Endometrial microvascular endothelial cells (primary cell): ENCODE results near the gene RMND1. TPM values are rescaled to one million over a fixed set of nuclear protein-coding genes. Genes with fewer than 3 reads are reported as not detected.

Source experiments
- in situ Hi-C: cut with HindIII; loops from 2 replicates; pipeline ENCODE4 v1.10.0; 2017; ENCODE audit warnings: low sequenced_read_pairs, low pct_unique_long_range_greater_than_20kb; ENCODE audit errors: inconsistent ontology term
- total RNA-seq: library from RNA; depleted of rRNA; stranded (reverse); fragments of >200 nt; gene quantifications from one replicate; pipeline ENCODE4 v1.2.3, GENCODE V29; 2015; ENCODE audit errors: inconsistent ontology term

Gene RMND1
- total RNA-seq, 1 donor from 2014 or later, result 19.5 TPM

DNA sequence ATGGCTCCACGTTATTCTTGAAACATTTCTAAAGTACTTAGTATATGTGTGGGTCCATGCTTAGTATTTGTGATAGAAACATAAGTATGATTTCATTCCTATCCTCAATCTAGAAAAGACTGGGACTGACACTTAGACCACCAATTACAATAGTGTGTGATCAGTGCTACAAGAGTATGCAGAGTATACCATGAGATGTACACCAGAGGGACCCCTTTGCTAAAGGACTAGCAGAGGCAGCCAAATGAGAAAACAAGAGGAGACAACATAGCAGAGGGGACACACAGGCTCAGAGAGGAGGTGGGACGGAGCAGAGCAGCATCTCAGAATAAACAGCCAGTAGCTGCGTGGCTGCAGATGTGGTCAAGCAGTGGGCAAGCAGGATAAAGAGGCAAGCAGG lies 21.0 kb downstream of the RMND1 start:
- in situ Hi-C loops, result no loop called here

DNA sequence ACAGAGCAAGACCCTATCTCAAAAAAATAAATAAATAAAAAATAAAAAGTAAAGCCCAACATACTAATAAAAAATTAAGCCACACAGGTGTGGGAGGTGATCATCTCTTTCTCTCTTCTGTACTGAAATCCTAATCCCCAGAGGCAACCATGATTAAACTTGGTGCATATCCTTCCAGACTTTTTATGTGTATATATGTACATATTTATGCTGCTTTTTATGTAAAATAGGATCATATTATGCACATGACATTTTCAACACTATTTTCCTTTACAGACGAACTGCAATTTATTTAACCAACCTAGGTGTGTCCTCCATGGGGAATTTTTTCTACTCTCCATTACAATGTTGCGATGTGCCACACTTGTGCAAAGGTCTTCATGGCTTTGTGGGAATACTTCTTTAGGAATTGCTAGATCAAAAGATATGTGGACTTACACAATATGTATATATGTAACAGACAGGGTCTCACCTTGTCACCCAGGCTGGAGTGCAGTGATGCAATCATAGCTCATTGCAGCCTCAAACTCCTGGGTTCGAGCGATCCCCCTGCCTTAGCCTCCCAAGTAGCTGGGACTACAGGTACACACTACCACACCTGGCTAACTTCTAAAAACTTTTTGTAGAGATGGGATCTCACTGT lies 23.7 kb downstream of the RMND1 start:
- in situ Hi-C loops, result no loop called here

- in situ Hi-C loops, result no loop called here
Observed at GRCh38 chr6:151425561-151425960, 26.4 kb downstream of the RMND1 start.

DNA sequence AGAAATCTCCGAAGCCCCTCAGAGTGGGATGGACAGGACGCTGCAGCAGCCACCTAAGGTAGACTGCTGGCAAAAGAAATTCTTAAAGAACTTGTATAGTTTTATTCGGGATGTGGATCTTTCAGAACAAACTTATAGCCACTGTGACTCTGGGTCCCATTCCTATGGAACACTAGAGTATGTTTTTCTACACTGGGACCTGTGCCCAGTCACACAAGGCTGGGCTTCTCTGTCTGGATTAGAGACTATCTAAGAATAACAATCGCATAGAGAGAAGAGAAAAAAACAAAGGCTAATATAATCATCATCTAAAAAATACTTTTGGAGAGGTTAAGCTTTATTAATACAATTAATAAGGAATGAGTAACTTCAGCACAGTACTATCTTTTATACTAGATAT lies 28.9 kb downstream of the RMND1 start:
- in situ Hi-C loops, result no loop called here

GRCh38 chr6:151417477-151417876 lies 34.4 kb downstream of the RMND1 start:
- in situ Hi-C loops, result no loop called here

GRCh38 chr6:151414641-151415260 lies 37.2 kb downstream of the RMND1 start:
- in situ Hi-C loops, result no loop called here

DNA sequence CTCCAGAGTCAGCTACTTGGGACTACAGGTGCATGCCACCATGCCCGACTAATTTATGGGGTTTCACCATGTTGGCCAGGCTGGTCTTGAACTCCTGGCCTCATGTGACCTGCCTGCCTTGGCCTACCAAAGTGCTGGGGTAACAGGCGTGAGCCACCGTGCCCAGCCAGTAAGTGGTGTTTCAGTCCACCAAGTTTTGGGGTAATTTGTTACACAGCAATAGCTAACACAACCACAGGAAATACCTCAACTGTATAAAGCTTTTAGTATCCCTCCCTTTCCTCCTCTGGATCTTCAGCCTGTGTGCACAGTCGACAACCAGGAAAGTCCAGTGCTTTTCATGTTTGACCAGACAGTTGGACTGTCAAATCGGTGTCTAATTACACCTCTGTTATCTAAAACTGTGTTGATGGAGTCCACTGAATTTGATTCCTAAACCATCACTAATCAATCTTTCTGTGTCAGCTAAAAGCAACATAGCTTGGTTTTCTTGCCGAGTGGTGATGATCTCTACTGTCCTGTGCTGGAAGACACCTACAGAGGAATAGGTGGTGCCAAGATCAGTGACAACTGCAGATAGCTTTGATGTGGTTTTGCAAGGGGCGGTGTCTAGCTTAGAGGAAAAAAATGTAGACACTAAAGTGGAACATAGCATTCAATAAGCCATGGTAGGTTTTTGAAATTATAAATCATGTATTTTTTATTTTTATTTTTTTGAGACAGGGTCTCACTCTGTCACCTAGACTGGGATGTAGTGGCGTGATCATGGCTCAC lies 38.4 kb downstream of the RMND1 start:
- in situ Hi-C loops, result no loop called here

- in situ Hi-C loops, result no loop called here
Observed at GRCh38 chr6:151412909-151413308, 39.0 kb downstream of the RMND1 start.

GRCh38 chr6:151409679-151410078 lies 42.2 kb downstream of the RMND1 start:
- in situ Hi-C loops, result no loop called here

DNA sequence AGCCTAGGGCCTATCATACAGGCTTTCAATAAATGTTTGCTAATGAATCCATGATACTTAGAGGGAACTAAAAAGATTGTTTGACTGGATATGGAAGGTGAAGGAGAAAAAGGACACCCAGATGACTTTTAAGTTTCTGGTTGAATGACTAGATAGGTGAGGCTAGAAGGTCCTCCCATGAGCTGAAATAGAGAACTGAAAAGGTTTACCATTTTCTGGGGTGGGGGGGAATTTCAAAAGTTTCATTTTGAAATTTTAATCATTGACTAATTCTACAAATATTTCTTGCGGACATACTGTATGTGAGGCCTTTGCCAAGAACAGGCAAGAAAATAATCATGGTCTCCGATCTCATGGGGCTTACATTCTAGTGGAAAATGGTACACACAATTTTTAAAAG lies 42.7 kb downstream of the RMND1 start:
- in situ Hi-C loops, result no loop called here

GRCh38 chr6:151408858-151409257 lies 43.1 kb downstream of the RMND1 start:
- in situ Hi-C loops, result no loop called here

DNA sequence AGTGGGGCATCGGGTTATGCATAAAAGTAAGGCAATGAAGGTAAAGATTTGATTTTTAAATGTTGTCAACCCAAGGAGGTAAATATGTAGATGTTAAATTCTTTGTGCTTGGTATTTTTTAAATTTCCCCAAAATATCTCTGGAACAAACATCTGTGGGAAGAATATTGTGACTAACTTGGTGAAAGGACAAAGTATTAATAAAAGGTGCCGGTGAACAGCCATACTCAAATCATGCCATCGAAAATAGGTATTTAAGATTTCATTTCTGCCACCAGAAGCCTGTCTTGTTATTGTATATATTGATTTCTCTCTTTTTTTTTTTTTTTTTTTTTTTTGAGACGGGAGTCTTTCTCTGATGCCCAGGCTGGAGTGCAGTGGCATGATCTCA lies 48.0 kb downstream of the RMND1 start:
- in situ Hi-C loops, result no loop called here

GRCh38 chr6:151402228-151402627 lies 49.7 kb downstream of the RMND1 start:
- in situ Hi-C loops, result no loop called here

DNA sequence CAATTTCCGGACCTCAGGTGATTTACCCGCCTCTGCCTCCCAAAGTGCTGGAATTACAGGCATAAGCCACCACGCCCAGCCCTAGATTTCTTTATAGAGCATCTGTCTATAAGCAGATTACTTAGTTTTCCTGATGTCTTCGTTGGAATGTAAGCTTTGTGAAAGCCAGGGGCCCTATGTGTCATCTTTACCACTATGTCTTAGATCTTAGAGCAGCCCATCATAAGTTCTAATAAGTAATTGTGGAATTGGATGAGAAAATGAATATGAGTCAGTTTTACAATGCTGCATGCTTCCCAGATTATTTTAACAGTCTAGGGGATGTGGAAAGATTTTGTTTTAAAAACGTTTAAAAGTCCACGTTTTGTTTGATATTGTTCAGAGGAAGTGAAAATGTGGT lies 51.5 kb downstream of the RMND1 start:
- in situ Hi-C loops, result no loop called here

DNA sequence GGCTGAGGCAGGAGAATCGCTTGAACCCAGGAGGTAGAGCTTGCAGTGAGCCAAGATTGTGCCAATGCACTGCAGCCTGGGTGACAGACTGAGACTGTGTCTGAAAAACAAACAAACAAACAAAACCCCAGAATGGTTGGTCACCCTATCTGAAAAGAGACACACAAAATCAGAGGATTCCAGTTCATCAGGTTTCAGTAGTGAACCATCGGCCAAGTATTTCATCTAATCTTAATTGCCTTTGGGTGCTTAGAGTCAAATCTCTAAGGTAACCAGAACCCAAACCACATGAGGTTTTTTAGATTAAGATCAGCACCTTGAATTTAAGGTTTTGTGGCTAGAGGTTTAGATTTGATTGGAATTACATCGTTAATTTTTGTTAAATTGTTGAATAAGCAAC lies 52.2 kb downstream of the RMND1 start:
- in situ Hi-C loops, result no loop called here

- in situ Hi-C loops, result no loop called here
Observed at GRCh38 chr6:151393410-151393809, 58.5 kb downstream of the RMND1 start.

DNA sequence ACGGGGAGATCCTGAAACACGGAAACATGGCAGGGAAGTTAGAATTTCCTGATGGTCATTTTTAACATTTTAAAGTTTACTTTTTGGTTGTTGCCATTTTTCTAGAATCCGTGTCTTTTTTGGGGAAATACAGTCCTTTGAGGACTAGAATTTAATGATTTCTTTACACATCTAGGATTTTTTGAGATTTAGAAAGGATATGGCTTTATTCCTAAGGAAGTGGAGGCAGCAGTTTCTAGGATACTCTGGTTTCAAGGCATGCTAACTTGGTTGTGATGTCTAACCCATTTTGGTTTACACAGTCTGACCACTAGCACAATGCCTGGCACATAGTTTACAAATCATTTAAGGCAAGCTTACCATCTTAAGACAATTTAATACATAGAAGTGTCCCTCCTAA lies 59.5 kb downstream of the RMND1 start:
- in situ Hi-C loops, result no loop called here

GRCh38 chr6:151391471-151392413 lies 60.2 kb downstream of the RMND1 start, which contains the start of gene ZBTB2:
Gene ZBTB2, minus strand, starts transcription at chr6:151391559. Its CDS starts 17,922 bp downstream, at chr6:151373637.
- in situ Hi-C loops, result no loop called here

- in situ Hi-C loops, result no loop called here
Observed at GRCh38 chr6:151390851-151391470, 61.0 kb downstream of the RMND1 start.
